Fibroblast of skin of abdomen (primary cell): ENCODE results near the gene FASTK.

Experiments
- DNase-seq: peaks from one replicate; pipeline ENCODE4 v3.0.0-alpha.2; 2013

The FASTK gene

GRCh38 chr7:151118108-151119054, 37.8 kb upstream of the FASTK start:
- no peak for DNase-seq

DNA sequence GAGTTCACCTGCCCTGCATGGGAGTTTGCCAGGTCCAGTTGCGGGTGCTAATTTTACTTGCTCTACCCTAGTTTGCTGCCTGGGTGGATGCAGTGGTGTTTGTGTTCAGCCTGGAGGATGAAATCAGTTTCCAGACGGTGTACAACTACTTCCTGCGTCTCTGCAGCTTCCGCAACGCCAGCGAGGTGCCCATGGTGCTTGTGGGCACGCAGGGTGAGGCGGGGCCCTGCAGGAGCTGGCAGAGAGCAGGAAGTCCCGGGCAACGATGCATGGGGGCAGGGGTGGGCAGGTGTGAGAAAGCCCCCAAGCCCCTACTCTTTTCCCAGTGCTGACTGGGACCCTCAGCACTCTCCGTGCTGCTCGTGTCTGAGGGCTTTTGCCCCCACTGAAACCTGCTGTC, 37.0 kb upstream of the FASTK start:
- DNase-seq, result no peak

- DNase-seq, result no peak
These were observed 36.2 kb upstream of the FASTK start for GRCh38 chr7:151116603-151117440.

GRCh38 chr7:151115836-151116418, 35.3 kb upstream of the FASTK start:
- no peak for DNase-seq

- peak; percentile 25 for DNase-seq
These were observed 34.7 kb upstream of the FASTK start for GRCh38 chr7:151115121-151115835.

GRCh38 chr7:151114151-151115090, 33.8 kb upstream of the FASTK start:
- no peak for DNase-seq

GRCh38 chr7:151113344-151114150, 32.9 kb upstream of the FASTK start:
- peak; percentile 89 for DNase-seq

DNA sequence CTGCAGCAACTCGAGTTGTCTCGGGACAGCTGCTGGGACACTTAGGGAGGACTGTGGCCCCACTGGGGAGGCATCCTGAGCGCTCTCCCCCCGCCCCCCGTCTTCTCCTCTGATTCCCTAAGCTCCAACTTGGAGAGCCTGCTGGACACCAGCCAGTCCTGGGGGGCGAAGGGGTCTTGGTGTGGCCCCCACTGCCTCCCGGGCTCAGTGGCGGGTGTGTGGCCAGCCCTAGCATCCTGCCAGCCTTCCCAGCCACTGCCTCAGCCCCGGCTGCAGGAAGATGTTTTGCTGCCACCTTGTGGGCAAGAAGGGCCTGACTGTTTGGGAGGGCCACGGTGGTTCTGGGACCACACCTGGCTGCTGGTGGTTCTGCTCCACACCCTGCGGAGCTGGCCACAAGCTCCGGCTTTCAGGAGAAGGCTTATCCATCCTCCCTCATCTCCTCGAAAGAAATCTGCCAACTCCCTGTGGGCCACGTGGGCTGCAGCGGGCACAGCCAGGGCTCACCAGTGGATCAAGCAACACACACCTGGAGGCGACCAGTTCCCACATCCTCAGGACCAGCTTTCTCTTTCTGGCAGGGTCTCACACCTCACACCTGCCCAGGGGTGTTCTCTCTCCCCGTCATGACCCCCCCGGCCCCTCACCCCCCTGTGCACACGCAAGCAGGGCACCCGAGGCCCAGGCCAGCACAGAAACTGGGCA, 30.5 kb upstream of the FASTK start:
- DNase-seq, result peak; percentile 69

DNA sequence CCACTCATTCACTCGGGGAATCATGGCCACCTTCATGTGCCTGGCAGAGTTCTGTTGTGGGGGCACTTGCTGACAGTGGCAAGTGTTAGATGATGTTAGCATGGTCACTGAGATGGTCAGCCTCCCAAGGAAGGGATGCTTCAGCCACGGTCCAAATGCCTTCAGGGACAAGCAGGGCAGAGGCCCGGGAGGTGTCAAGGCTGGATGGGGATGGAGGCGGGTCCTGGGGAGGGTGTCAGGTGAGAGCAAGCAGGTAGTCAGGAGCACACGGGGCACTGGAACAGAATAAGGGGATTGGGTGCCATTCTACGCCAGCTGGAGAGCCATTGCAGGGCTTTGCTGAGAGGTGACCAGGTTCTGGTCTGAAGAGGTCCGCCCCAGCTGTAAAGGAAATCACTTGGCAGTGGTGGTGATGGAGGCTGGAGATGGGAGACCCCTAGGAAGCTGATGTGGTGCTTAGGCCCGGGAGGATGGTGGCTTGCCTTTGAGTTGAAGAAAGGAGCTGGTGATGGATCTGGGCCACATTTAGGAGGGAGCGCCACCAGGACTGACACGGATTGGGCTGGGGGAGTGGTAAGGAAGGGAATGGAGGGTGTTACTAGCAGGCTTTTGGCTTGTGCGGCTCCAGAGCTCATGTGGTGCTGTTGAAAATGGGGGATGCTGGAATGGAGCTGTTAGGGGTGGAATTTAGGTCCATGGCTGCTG, 29.8 kb upstream of the FASTK start:
- DNase-seq, result no peak

GRCh38 chr7:151109094-151110048, 28.8 kb upstream of the FASTK start:
- peak; percentile 39 for DNase-seq

- DNase-seq, result no peak
These were observed 27.3 kb upstream of the FASTK start for GRCh38 chr7:151107882-151108281.

DNA sequence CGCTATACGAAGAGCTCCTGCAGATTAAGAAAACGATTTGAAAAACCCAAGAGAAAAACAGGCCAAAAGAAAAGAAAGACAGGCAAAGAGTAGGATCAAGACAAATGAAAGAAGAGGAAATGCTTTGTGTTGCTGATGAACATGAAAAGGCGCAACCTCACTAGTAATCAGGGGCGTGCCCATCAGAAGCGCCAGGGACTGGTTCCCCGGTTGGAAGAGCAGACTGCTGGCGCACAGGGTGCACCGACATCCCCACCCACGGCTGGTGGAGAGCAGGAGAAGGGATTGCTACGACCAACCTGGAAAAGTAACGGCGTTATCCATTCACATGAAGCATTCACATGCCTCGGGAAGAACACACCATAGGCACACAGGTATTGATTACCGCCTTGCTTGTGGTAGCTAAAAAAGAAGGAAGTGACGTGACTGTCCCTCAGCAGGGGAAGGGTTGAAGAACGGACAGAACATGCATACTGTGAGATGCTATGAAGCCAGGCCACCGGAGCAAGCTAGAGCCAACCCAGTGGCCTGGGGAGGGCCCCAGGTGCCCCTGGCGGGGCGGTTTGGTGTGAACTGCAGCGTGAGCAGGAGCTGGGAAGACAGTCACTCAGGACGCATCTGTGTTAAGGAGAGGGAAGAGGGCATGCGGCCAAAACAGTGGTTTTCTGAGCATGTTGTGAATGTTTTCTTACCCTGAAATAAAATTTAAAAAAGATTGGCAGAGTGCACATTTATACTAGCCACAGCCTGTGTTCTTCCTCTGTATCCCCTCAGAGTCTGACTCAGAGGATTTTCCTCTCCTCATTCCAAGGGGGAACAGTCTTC, 24.0 kb upstream of the FASTK start:
- peak; percentile 92 for DNase-seq

- DNase-seq, result no peak
These were observed 23.4 kb upstream of the FASTK start for GRCh38 chr7:151103973-151104372.

GRCh38 chr7:151102991-151103390, 22.4 kb upstream of the FASTK start:
- no peak for DNase-seq

GRCh38 chr7:151101621-151102396, 21.2 kb upstream of the FASTK start:
- DNase-seq, result no peak

- DNase-seq, result no peak
These were observed 20.3 kb upstream of the FASTK start for GRCh38 chr7:151100921-151101320.
